ENCODE measurements around the gene SNURF.

The SNURF gene

DNA sequence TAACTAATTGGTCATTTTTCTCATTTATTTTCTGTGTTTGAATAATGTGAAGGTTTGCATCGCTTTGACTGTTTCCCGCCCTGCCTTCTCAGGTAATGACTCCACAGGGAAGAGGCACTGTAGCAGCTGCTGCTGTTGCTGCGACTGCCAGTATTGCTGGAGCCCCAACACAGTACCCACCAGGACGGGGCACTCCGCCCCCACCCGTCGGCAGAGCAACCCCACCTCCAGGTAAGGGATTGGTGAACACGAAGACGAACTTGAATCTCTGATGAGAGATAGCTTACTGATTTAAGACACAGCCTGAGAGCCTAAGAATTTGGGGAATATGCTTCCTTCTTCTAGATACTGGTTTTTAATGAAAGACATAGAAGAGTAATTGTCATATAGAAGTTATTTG is 22.9 kb downstream of the SNURF start:
- H3K27me3 ChIP-seq (ENCODE audit: control insufficient read depth, low read length): no peaks in the 10 kb centered on the region
- no peaks in the 10 kb centered on the region for H3K4me1 ChIP-seq (ENCODE audit: control insufficient read depth, low read length)
- H4K20me1 ChIP-seq (ENCODE audit: control insufficient read depth, insufficient read depth, low read depth, low read length): no peaks in the 10 kb centered on the region
- H3K36me3 ChIP-seq (ENCODE audit: control insufficient read depth, low read length): peaks cover 39% of the 10 kb centered on the region
- H3F3A ChIP-seq (ENCODE audit: control insufficient read depth, insufficient read depth): no peaks in the 10 kb centered on the region
- no peak for TF ChIP-seq EZH2phosphoT487 (IDR thresholded peaks at IDR 0.05; ENCODE audit: borderline replicate concordance, low read length)
- TF ChIP-seq, protein P1, sequence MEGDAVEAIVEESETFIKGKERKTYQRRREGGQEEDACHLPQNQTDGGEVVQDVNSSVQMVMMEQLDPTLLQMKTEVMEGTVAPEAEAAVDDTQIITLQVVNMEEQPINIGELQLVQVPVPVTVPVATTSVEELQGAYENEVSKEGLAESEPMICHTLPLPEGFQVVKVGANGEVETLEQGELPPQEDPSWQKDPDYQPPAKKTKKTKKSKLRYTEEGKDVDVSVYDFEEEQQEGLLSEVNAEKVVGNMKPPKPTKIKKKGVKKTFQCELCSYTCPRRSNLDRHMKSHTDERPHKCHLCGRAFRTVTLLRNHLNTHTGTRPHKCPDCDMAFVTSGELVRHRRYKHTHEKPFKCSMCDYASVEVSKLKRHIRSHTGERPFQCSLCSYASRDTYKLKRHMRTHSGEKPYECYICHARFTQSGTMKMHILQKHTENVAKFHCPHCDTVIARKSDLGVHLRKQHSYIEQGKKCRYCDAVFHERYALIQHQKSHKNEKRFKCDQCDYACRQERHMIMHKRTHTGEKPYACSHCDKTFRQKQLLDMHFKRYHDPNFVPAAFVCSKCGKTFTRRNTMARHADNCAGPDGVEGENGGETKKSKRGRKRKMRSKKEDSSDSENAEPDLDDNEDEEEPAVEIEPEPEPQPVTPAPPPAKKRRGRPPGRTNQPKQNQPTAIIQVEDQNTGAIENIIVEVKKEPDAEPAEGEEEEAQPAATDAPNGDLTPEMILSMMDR (IDR thresholded peaks at IDR 0.05; ENCODE audit: low read depth, low read length, poor library complexity, severe bottlenecking): no peak
- H3K4me3 ChIP-seq (ENCODE audit: low read length): no peak overlapping the region
- no peak overlapping the region for H3K4me2 ChIP-seq (ENCODE audit: low read length)
- H3K27ac ChIP-seq (ENCODE audit: low read depth, low read length): no peak overlapping the region
- H3K79me2 ChIP-seq (ENCODE audit: control insufficient read depth, low read length): no peaks in the 10 kb centered on the region
- H3K9me2 ChIP-seq (replicated peaks; ENCODE audit: control insufficient read depth, low read length): no peaks in the 10 kb centered on the region
- no peaks in the 10 kb centered on the region; the same call in 1 of the 2 replicates for H3K9me3 ChIP-seq (ENCODE audit: control insufficient read depth, insufficient read depth, low read length)

DNA sequence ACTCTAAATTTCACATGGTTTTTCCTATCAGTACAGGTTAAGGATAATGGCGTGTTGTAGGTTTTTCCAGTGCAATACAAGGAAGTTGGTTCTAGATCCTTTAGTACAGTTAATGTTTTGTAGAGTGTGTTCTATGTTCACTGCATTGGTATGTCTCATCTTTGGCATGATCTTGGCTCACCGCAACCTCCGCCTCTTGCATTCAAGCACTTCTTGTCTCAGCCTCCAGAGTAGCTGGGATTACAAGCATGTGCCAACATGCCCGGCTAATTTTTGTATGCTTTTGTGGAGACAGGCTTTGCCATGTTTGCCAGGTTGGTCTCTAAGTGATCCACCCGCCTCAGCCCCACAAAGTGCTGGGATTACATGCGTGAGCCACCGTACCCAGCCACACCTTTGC is 30.4 kb downstream of the SNURF start:
- no peak overlapping the region for H3K4me3 ChIP-seq (ENCODE audit: low read length)
- H3K4me1 ChIP-seq (ENCODE audit: control insufficient read depth, low read length): no peaks in the 10 kb centered on the region
- H4K20me1 ChIP-seq (ENCODE audit: control insufficient read depth, insufficient read depth, low read depth, low read length): no peaks in the 10 kb centered on the region
- H3K36me3 ChIP-seq (ENCODE audit: control insufficient read depth, low read length): peaks cover 27% of the 10 kb centered on the region
- no peaks in the 10 kb centered on the region for H3F3A ChIP-seq (ENCODE audit: control insufficient read depth, insufficient read depth)
- no peaks in the 10 kb centered on the region for H3K9me2 ChIP-seq (replicated peaks; ENCODE audit: control insufficient read depth, low read length)
- no peaks in the 10 kb centered on the region; the same call in 1 of the 2 replicates for H3K9me3 ChIP-seq (ENCODE audit: control insufficient read depth, insufficient read depth, low read length)
- no peaks in the 10 kb centered on the region for H3K27me3 ChIP-seq (ENCODE audit: control insufficient read depth, low read length)
- no peak overlapping the region for H3K27ac ChIP-seq (ENCODE audit: low read depth, low read length)
- H3K79me2 ChIP-seq (ENCODE audit: control insufficient read depth, low read length): no peaks in the 10 kb centered on the region
- no peak for TF ChIP-seq EZH2phosphoT487 (IDR thresholded peaks at IDR 0.05; ENCODE audit: borderline replicate concordance, low read length)
- TF ChIP-seq, protein P1 (IDR thresholded peaks at IDR 0.05; ENCODE audit: low read depth, low read length, poor library complexity, severe bottlenecking): no peak
- no peak overlapping the region for H3K4me2 ChIP-seq (ENCODE audit: low read length)

DNA sequence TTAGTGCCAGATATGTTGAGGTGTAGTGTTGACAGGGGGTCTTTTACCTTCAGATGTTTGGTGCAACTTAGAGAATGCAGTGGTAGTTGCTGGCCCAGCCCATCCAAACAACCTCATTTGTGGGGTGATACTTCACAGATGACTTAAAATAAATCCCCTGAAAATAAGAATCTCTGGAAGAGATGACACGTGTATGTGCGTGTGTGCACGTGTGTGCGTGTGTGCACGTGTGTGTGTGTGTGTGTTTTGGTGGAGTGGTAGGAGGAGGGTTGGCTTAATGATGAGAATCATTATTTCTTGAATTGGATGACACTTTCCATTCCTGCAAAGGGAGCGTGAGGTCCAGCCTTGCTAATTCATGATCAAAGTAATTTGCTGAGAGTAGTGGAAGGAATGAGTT is 31.9 kb downstream of the SNURF start:
- Histone ChIP-seq H3K4me1 (ENCODE audit: control insufficient read depth, low read length) (no peaks in the 10 kb centered on the region), H3K79me2 (ENCODE audit: control insufficient read depth, low read length) (no peaks in the 10 kb centered on the region), H3K36me3 (ENCODE audit: control insufficient read depth, low read length) (peaks cover 25% of the 10 kb centered on the region), H3K27ac (ENCODE audit: low read depth, low read length) (no peak overlapping the region), H3K9me2 (replicated peaks; ENCODE audit: control insufficient read depth, low read length) (no peaks in the 10 kb centered on the region), H4K20me1 (ENCODE audit: control insufficient read depth, insufficient read depth, low read depth, low read length) (no peaks in the 10 kb centered on the region), H3K4me2 (ENCODE audit: low read length) (no peak overlapping the region), H3K4me3 (ENCODE audit: low read length) (no peak overlapping the region), H3K9me3 (ENCODE audit: control insufficient read depth, insufficient read depth, low read length) (no peaks in the 10 kb centered on the region; the same call in 1 of the 2 replicates), H3K27me3 (ENCODE audit: control insufficient read depth, low read length) (no peaks in the 10 kb centered on the region), H3F3A (ENCODE audit: control insufficient read depth, insufficient read depth) (no peaks in the 10 kb centered on the region)
- no peak for TF ChIP-seq EZH2phosphoT487 (IDR thresholded peaks at IDR 0.05; ENCODE audit: borderline replicate concordance, low read length)
- TF ChIP-seq, protein P1 (IDR thresholded peaks at IDR 0.05; ENCODE audit: low read depth, low read length, poor library complexity, severe bottlenecking): no peak

All from DOHH2 (cell line).